Lower lobe of right lung (tissue), 2 donors: ENCODE data around the gene UNC119. TPM values are rescaled to one million over a fixed set of nuclear protein-coding genes. Genes with fewer than 3 reads are reported as not detected.

ENCODE experiments used
- ATAC-seq, 2 donors: fragments of 200-7000 bp; cut with Tn5 transposase; one replicate each; pipeline ENCODE4 v1.9.1; 2020 to 2022; ENCODE audit warnings: mild to moderate bottlenecking in 2 of 2, moderate library complexity in 2 of 2
- DNase-seq: peaks from one replicate; pipeline ENCODE4 v3.0.0-alpha.2; 2020
- H3K27ac ChIP-seq: fragments of 200-600 bp; one replicate; pipeline ENCODE4 v1.8.0; 2022
- H3K27me3 ChIP-seq: fragments of 200-600 bp; one replicate; pipeline ENCODE4 v1.8.0; 2022; ENCODE audit warnings: low read depth
- H3K36me3 ChIP-seq: fragments of 200-600 bp; one replicate; pipeline ENCODE4 v1.8.0; 2022; ENCODE audit warnings: mild to moderate bottlenecking
- H3K4me1 ChIP-seq: fragments of 200-600 bp; one replicate; pipeline ENCODE4 v1.8.0; 2022
- H3K4me3 ChIP-seq: fragments of 200-600 bp; one replicate; pipeline ENCODE4 v1.8.0; 2022; ENCODE audit warnings: mild to moderate bottlenecking
- H3K9me3 ChIP-seq: fragments of 200-600 bp; one replicate; pipeline ENCODE4 v1.8.0; 2022
- CTCF ChIP-seq: fragments of 200-600 bp; IDR thresholded peaks from one replicate; pipeline ENCODE4 v1.8.0; 2022; ENCODE audit warnings: antibody characterized with exemption, mild to moderate bottlenecking
- intact Hi-C: fragments of 100-400 bp; cut with DNase I; formaldehyde crosslinking; loops from one replicate; pipeline ENCODE4 v1.11.0; 2022
- total RNA-seq: library from RNA; stranded (reverse); fragmentation: NEBNext Ultra II Directional; extraction: Animal tissue kit (Norgen Biotek cat#: 25700); gene quantifications from one replicate; pipeline ENCODE4 v1.2.1, GENCODE V29; 2021
- donor health status: DM: no; HTN: yes; CAD: no; lungs with severe emphysema.

UNC119 gene
- total RNA-seq, 1 donor from 2014 or later: 27.0 TPM

- no peaks in the 10 kb centered on the region for H3K4me1 ChIP-seq
- no peak for TF ChIP-seq CTCF
- DNase-seq (no peak), ATAC-seq (no peak)
- no peaks in the 10 kb centered on the region for H3K36me3 ChIP-seq
- H3K9me3 ChIP-seq: no peaks in the 10 kb centered on the region
- intact Hi-C loops: loop anchor here (10.0 kb wide), 2 partner anchors 45 to 115 kb away; partner anchors contain the start of gene RSKR
- no peak overlapping the region for H3K27ac ChIP-seq
- H3K4me3 ChIP-seq: no peak overlapping the region
- no peaks in the 10 kb centered on the region for H3K27me3 ChIP-seq
Measured at GRCh38 chr17:28499364-28499664, 53.1 kb downstream of the UNC119 start.

GRCh38 chr17:28498652-28499363 is 53.6 kb downstream of the UNC119 start:
- Histone ChIP-seq H3K4me3 (no peak overlapping the region), H3K9me3 (no peaks in the 10 kb centered on the region), H3K27me3 (no peaks in the 10 kb centered on the region), H3K36me3 (no peaks in the 10 kb centered on the region), H3K4me1 (no peaks in the 10 kb centered on the region), H3K27ac (no peak overlapping the region)
- intact Hi-C loops: loop anchor here (10.0 kb wide), 2 partner anchors 46 to 116 kb away; partner anchors contain the start of gene RSKR
- TF ChIP-seq CTCF: no peak
- DNase-seq (no peak), ATAC-seq (no peak)

- no peak overlapping the region for H3K27ac ChIP-seq
- DNase-seq (no peak), ATAC-seq (peak; percentile 9 to 17)
- H3K9me3 ChIP-seq: no peaks in the 10 kb centered on the region
- H3K36me3 ChIP-seq: no peaks in the 10 kb centered on the region
- no peak for TF ChIP-seq CTCF
- intact Hi-C loops: loop anchor here (10.0 kb wide), 2 partner anchors 47 to 117 kb away; partner anchors contain the start of gene RSKR
- H3K4me3 ChIP-seq: no peak overlapping the region
- H3K4me1 ChIP-seq: no peaks in the 10 kb centered on the region
- H3K27me3 ChIP-seq: no peaks in the 10 kb centered on the region
Measured at GRCh38 chr17:28497931-28498330, 54.5 kb downstream of the UNC119 start.

Other genes starting within 250 kb of the UNC119 start
- 51.5 TPM for gene TMEM97, start 233.4 kb downstream of the UNC119 start, total RNA-seq
- gene IFT20, start 217.2 kb downstream of the UNC119 start, total RNA-seq: 33.2 TPM
- 56.1 TPM for gene TNFAIP1, start 216.9 kb downstream of the UNC119 start, total RNA-seq
- 54.7 TPM for gene POLDIP2, start 195.1 kb downstream of the UNC119 start, total RNA-seq
- gene SEBOX, start 187.4 kb downstream of the UNC119 start, total RNA-seq: not detected
- gene VTN, start 182.3 kb downstream of the UNC119 start, total RNA-seq: 1.3 TPM
- gene SARM1, start 180.9 kb downstream of the UNC119 start, total RNA-seq: 14.1 TPM
- 23.3 TPM for gene SLC46A1, start 146.4 kb downstream of the UNC119 start, total RNA-seq
- not detected for gene SLC13A2, start 79.0 kb downstream of the UNC119 start, total RNA-seq
- gene FOXN1, start 46.3 kb downstream of the UNC119 start, total RNA-seq: 0.15 TPM
- gene PIGS, start 18.9 kb upstream of the UNC119 start, total RNA-seq: 45.3 TPM
- 11.6 TPM for gene ALDOC, start 24.3 kb upstream of the UNC119 start, total RNA-seq
- gene SPAG5, start 46.4 kb upstream of the UNC119 start, total RNA-seq: 4.9 TPM
- 14.1 TPM for gene RSKR, start 61.6 kb upstream of the UNC119 start, total RNA-seq
- gene BLTP2, start 92.5 kb upstream of the UNC119 start, total RNA-seq: 138 TPM
- 48.8 TPM for gene SDF2, start 109.3 kb upstream of the UNC119 start, total RNA-seq
- gene SUPT6H, start 109.6 kb upstream of the UNC119 start, total RNA-seq: 60.3 TPM
- gene PROCA1, start 159.3 kb upstream of the UNC119 start, total RNA-seq: 4.4 TPM
- gene RAB34, start 165.2 kb upstream of the UNC119 start, total RNA-seq: 62.3 TPM
- gene RPL23A, start 167.4 kb upstream of the UNC119 start, total RNA-seq: 1,156 TPM
- gene TLCD1, start 173.6 kb upstream of the UNC119 start, total RNA-seq: 19.8 TPM
- 11.3 TPM for gene NEK8, start 176.2 kb upstream of the UNC119 start, total RNA-seq
- gene TRAF4, start 191.4 kb upstream of the UNC119 start, total RNA-seq: 52.8 TPM